HepG2 (cell line): Measurements from ENCODE around the gene CCDC57. TPM values are rescaled to one million over a fixed set of nuclear protein-coding genes. Genes with fewer than 3 reads are reported as not detected.
A peak's percentile ranks its signal among the peaks of the same experiment; 100 is the strongest.

Experiments
- ATF6 ChIP-seq: sonication (generic); formaldehyde crosslinking; conservative IDR thresholded peaks from 2 replicates; pipeline ENCODE4 v1.4.0; 2020; ENCODE audit warnings: missing genetic modification reagents
- BCL6 ChIP-seq: IDR thresholded peaks from 2 replicates; pipeline ENCODE4 v1.6.1; 2016; ENCODE audit warnings: missing genetic modification reagents, missing compliant biosample characterization
- BHLHE40 ChIP-seq: IDR thresholded peaks from 2 replicates; pipeline ENCODE4 v1.6.1; 2011; ENCODE audit warnings: low read length, improper control_type of control experiment
- CBX1 ChIP-seq: IDR thresholded peaks from one replicate; pipeline ENCODE4 v1.6.1; 2016; ENCODE audit warnings: antibody characterized with exemption, low read depth
- CHD2 ChIP-seq: IDR thresholded peaks from 2 replicates; pipeline ENCODE4 v1.6.1; 2011; ENCODE audit warnings: low read depth, low read length, improper control_type of control experiment
- EHMT2 ChIP-seq: fragments of 200-600 bp; sonication (generic); IDR thresholded peaks from 2 replicates; pipeline ENCODE4 v1.7.0; 2017; ENCODE audit warnings: antibody characterized with exemption, low read depth, low read length, borderline replicate concordance
- ESRRA ChIP-seq: sonication (generic); formaldehyde crosslinking; IDR thresholded peaks from 2 replicates; pipeline ENCODE4 v1.5.1; 2020; ENCODE audit warnings: mild to moderate bottlenecking, low read depth, missing genetic modification reagents
- FUBP1 ChIP-seq: sonication (generic); formaldehyde crosslinking; IDR thresholded peaks from 2 replicates; pipeline ENCODE4 v1.5.1; 2020; ENCODE audit warnings: missing genetic modification reagents, mild to moderate bottlenecking, borderline replicate concordance
- GLI4 ChIP-seq: sonication (generic); formaldehyde crosslinking; IDR thresholded peaks from 2 replicates; pipeline ENCODE4 v1.5.1; 2020; ENCODE audit warnings: missing genetic modification reagents, mild to moderate bottlenecking, moderate library complexity, borderline replicate concordance
- HNF4G ChIP-seq, 2 experiments: sonication (generic) in 1 of 2; formaldehyde crosslinking in 1 of 2; IDR thresholded peaks; 2 replicates each; pipeline versions ENCODE4 v1.4.0 to v1.6.1; 2011 to 2020; ENCODE audit warnings: borderline replicate concordance in 2 of 2, low read depth in 2 of 2, mild to moderate bottlenecking in 2 of 2, low read length in 1 of 2, missing genetic modification reagents in 1 of 2, moderate library complexity in 1 of 2
- HNRNPK ChIP-seq: fragments of 200-400 bp; formaldehyde crosslinking; IDR thresholded peaks from 2 replicates; pipeline ENCODE4 v1.6.1; 2018; ENCODE audit warnings: low read length, low read depth, moderate library complexity, mild to moderate bottlenecking; ENCODE audit not compliant: poor library complexity, severe bottlenecking
- KLF6 ChIP-seq: IDR thresholded peaks from 2 replicates; pipeline ENCODE4 v1.8.0; 2016; ENCODE audit warnings: missing biosample characterization, missing genetic modification reagents
- MAF1 ChIP-seq: sonication (generic); formaldehyde crosslinking; IDR thresholded peaks from 2 replicates; pipeline ENCODE4 v1.5.0; 2020; ENCODE audit warnings: missing genetic modification reagents, borderline replicate concordance
- PRMT3 ChIP-seq: sonication (generic); formaldehyde crosslinking; IDR thresholded peaks from 2 replicates; pipeline ENCODE4 v1.8.1; 2022; ENCODE audit warnings: low read depth, mild to moderate bottlenecking, moderate library complexity, missing genetic modification reagents, borderline replicate concordance
- THAP9 ChIP-seq: sonication (generic); formaldehyde crosslinking; IDR thresholded peaks from 2 replicates; pipeline ENCODE4; 2020; ENCODE audit warnings: missing genetic modification reagents, mild to moderate bottlenecking, borderline replicate concordance
- ZEB1 ChIP-seq: IDR thresholded peaks from 2 replicates; pipeline ENCODE4 v1.6.1; 2012; ENCODE audit warnings: mild to moderate bottlenecking, low read depth, inconsistent platforms; ENCODE audit not compliant: insufficient replicate concordance
- ZNF121 ChIP-seq: sonication (generic); formaldehyde crosslinking; IDR thresholded peaks from 2 replicates; pipeline ENCODE4 v1.5.0; 2020; ENCODE audit warnings: mild to moderate bottlenecking, missing genetic modification reagents
- ZNF253 ChIP-seq: sonication (generic); formaldehyde crosslinking; IDR thresholded peaks from 2 replicates; pipeline ENCODE4 v1.8.0; 2022; ENCODE audit warnings: mild to moderate bottlenecking, missing genetic modification reagents, borderline replicate concordance
- ZNF34 ChIP-seq: sonication (generic); formaldehyde crosslinking; IDR thresholded peaks from 2 replicates; pipeline ENCODE4 v1.4.0; 2020; ENCODE audit warnings: mild to moderate bottlenecking, missing genetic modification reagents, borderline replicate concordance
- ZNF546 ChIP-seq: sonication (generic); formaldehyde crosslinking; conservative IDR thresholded peaks from 2 replicates; pipeline ENCODE4 v1.8.1; 2023; ENCODE audit warnings: mild to moderate bottlenecking, missing genetic modification reagents
- ZNF746 ChIP-seq: sonication (generic); formaldehyde crosslinking; IDR thresholded peaks from 2 replicates; pipeline ENCODE4 v1.8.0; 2022; ENCODE audit warnings: mild to moderate bottlenecking, missing genetic modification reagents
- ZNF777 ChIP-seq: sonication (generic); formaldehyde crosslinking; IDR thresholded peaks from 2 replicates; pipeline ENCODE4 v1.4.0; 2020; ENCODE audit warnings: missing genetic modification reagents
- ZNF782 ChIP-seq: sonication (generic); formaldehyde crosslinking; IDR thresholded peaks from 2 replicates; pipeline ENCODE4 v1.4.0; 2020; ENCODE audit warnings: missing genetic modification reagents, mild to moderate bottlenecking, borderline replicate concordance
- polyA plus RNA-seq, 8 experiments: library from polyadenylated mRNA; depleted of rRNA in 3 of 8; stranded (reverse) in 7 of 8; unstranded in 1 of 8; fragments of >200 nt; fragmentation: Illumina TruSeq in 4 of 8; extraction: Trizol in 4 of 8; gene quantifications; 2 replicates each; pipeline versions ENCODE4 v1.2.1 to v1.2.3, GENCODE V29; 2011 to 2016; ENCODE audit warnings: low read depth in 4 of 8, missing spikeins in 1 of 8, mixed read lengths in 1 of 8; ENCODE audit not compliant: insufficient read depth in 1 of 8
- total RNA-seq, 5 experiments: library from RNA; depleted of rRNA; stranded (reverse); fragments of >200 nt; fragmentation: Illumina TruSeq; extraction: Trizol; gene quantifications; 2 replicates each; pipeline ENCODE4 v1.2.3, GENCODE V29; 2016; ENCODE audit warnings: low read depth in 1 of 5

Gene CCDC57
- total and polyA plus RNA-seq, 2 of the 13 experiments (the other 11 are each of a cell fraction or from before 2014, with no cell fraction given) = 59.3 to 59.9 TPM

GRCh38 chr17:82097184-82097918 is 115.3 kb downstream of the CCDC57 start (continued):
- no peak for TF ChIP-seq ZNF746
- TF ChIP-seq ZNF777 (CRISPR knock-in tag) = no peak
- TF ChIP-seq ATF6 = no peak
- no peak for TF ChIP-seq HNRNPK
- TF ChIP-seq FUBP1 = no peak
- TF ChIP-seq ZEB1 = no peak
- TF ChIP-seq ESRRA (CRISPR knock-in tag) = no peak
- TF ChIP-seq ZNF782 (CRISPR knock-in tag) = peak; percentile 87; the same call in 1 of the 2 replicates
- TF ChIP-seq CBX1 = no peak
- no peak for TF ChIP-seq MAF1 (CRISPR knock-in tag)
- TF ChIP-seq CHD2 = 0 out of 2 replicates have a peak, but pooled peaks have one; percentile 17
- no peak for TF ChIP-seq ZNF34 (CRISPR knock-in tag)
- TF ChIP-seq GLI4 = no peak
- TF ChIP-seq PRMT3 (CRISPR knock-in tag) = peak; percentile 78; the same call in 1 of the 2 replicates
- TF ChIP-seq ZNF121 (CRISPR knock-in tag) = 0 out of 2 replicates have a peak, but pooled peaks have one; percentile 42
- no peak for TF ChIP-seq THAP9 (CRISPR knock-in tag)
- no peak for TF ChIP-seq ZNF546 (CRISPR knock-in tag)
- TF ChIP-seq BHLHE40 = no peak
- TF ChIP-seq HNF4G (IDR thresholded peaks at IDR 0.05; ENCODE audit: borderline replicate concordance, low read depth, low read length) = no peak
- no peak for TF ChIP-seq HNF4G (CRISPR knock-in tag; IDR thresholded peaks at IDR 0.05; ENCODE audit: borderline replicate concordance, low read depth)
- peak; percentile 75; the same call in 1 of the 2 replicates for TF ChIP-seq ZNF253 (CRISPR knock-in tag)
- TF ChIP-seq KLF6 (CRISPR knock-in tag) = no peak; the same call in 1 of the 2 replicates
- 0 out of 2 replicates have a peak, but pooled peaks have one; percentile 6 for TF ChIP-seq BCL6 (CRISPR knock-in tag)
- no peak for TF ChIP-seq EHMT2
